ELF-1 (cell line): Measurements from ENCODE around the gene KIF3A.
A peak's percentile ranks its signal among the peaks of the same experiment; 100 is the strongest.

Experiments
- DNase-seq: peaks from one replicate; pipeline ENCODE4 v3.0.0-alpha.2; 2016; ENCODE audit warnings: low read depth, low spot score

KIF3A gene

GRCh38 chr5:132736853-132737833, at the start of gene KIF3A:
Gene KIF3A, minus strand, starts transcription at chr5:132737546. Its CDS starts 127 bp downstream, at chr5:132737419.
- peak; percentile 98 for DNase-seq

GRCh38 chr5:132787076-132787475, 49.7 kb upstream of the KIF3A start:
- DNase-seq: no peak

- DNase-seq: no peak
These were observed 48.5 kb upstream of the KIF3A start for GRCh38 chr5:132785864-132786263.

GRCh38 chr5:132785365-132785764, 48.0 kb upstream of the KIF3A start:
- no peak for DNase-seq

- DNase-seq: no peak
These were observed 44.8 kb upstream of the KIF3A start for GRCh38 chr5:132782101-132782500.

- no peak for DNase-seq
These were observed 43.7 kb upstream of the KIF3A start for GRCh38 chr5:132781029-132781428.

GRCh38 chr5:132780577-132780976, 43.2 kb upstream of the KIF3A start:
- no peak for DNase-seq

- DNase-seq: no peak
These were observed 42.6 kb upstream of the KIF3A start for GRCh38 chr5:132779961-132780360.

GRCh38 chr5:132778856-132779255, 41.5 kb upstream of the KIF3A start:
- DNase-seq: no peak

GRCh38 chr5:132778129-132778528, 40.8 kb upstream of the KIF3A start:
- no peak for DNase-seq

- DNase-seq: peak; percentile 42
These were observed 40.1 kb upstream of the KIF3A start, which contains the start of gene SEPTIN8 for GRCh38 chr5:132777209-132778069. Gene SEPTIN8, minus strand, starts transcription at chr5:132777239. Its CDS starts 102 bp downstream, at chr5:132777137.

GRCh38 chr5:132776938-132777208, 39.5 kb upstream of the KIF3A start:
- no peak for DNase-seq

GRCh38 chr5:132776131-132776937, 39.0 kb upstream of the KIF3A start:
- DNase-seq: peak; percentile 49

- DNase-seq: peak; percentile 40
These were observed 38.2 kb upstream of the KIF3A start for GRCh38 chr5:132775476-132775961.

GRCh38 chr5:132774896-132775295, 37.5 kb upstream of the KIF3A start:
- no peak for DNase-seq

GRCh38 chr5:132774406-132774805, 37.1 kb upstream of the KIF3A start:
- no peak for DNase-seq

- no peak for DNase-seq
These were observed 36.4 kb upstream of the KIF3A start for GRCh38 chr5:132773601-132774355.

- no peak for DNase-seq
These were observed 35.8 kb upstream of the KIF3A start for GRCh38 chr5:132773114-132773513.

GRCh38 chr5:132772291-132773070, 35.1 kb upstream of the KIF3A start:
- peak; percentile 39 for DNase-seq

- DNase-seq: peak; percentile 93
These were observed 34.2 kb upstream of the KIF3A start for GRCh38 chr5:132771503-132771998.
